Thoracic aorta (tissue), 2 donors: ENCODE measurements around the gene KIRREL3. TPM values are rescaled to one million over a fixed set of nuclear protein-coding genes. Genes with fewer than 3 reads are reported as not detected.
A peak's percentile ranks its signal among the peaks of the same experiment; 100 is the strongest.

ENCODE experiments used
- ATAC-seq: fragments of 150-250 bp; one replicate; pipeline ENCODE4 v1.8.0; 2017; ENCODE audit warnings: low read depth; ENCODE audit not compliant: insufficient number of reproducible peaks, low FRiP score
- DNase-seq: peaks from one replicate; pipeline ENCODE4 v3.0.0-alpha.2; 2020; ENCODE audit warnings: low spot score
- H3K27ac ChIP-seq, 2 donors: fragments of 200-600 bp; sonication (generic); 1 replicate in 1 of 2; 2 replicates in 1 of 2; pipeline ENCODE4 v1.5.1; 2016; ENCODE audit warnings: mild to moderate bottlenecking in 2 of 2, moderate library complexity in 2 of 2
- H3K27me3 ChIP-seq: fragments of 200-600 bp; sonication (generic); replicated peaks from 2 replicates; pipeline ENCODE4 v1.6.0; 2016; ENCODE audit warnings: mild to moderate bottlenecking; ENCODE audit not compliant: insufficient read depth
- H3K36me3 ChIP-seq: fragments of 200-600 bp; sonication (generic); one replicate; pipeline ENCODE4 v1.5.1; 2016
- H3K4me1 ChIP-seq, 2 donors: fragments of 200-600 bp; sonication (generic); 1 replicate in 1 of 2; 2 replicates in 1 of 2; pipeline versions ENCODE4 v1.5.1 to v1.6.0; 2016; ENCODE audit warnings: low read depth in 2 of 2, mild to moderate bottlenecking in 1 of 2; ENCODE audit not compliant: control insufficient read depth in 1 of 2
- H3K4me3 ChIP-seq: fragments of 200-600 bp; sonication (generic); 2 replicates; pipeline ENCODE4 v1.5.1; 2016; ENCODE audit warnings: mild to moderate bottlenecking
- H3K9me3 ChIP-seq: fragments of 200-600 bp; sonication (generic); 2 replicates; pipeline ENCODE4 v1.5.1; 2016
- total RNA-seq, 2 donors: library from RNA; depleted of rRNA; stranded (reverse); fragments of >200 nt; gene quantifications; one replicate each; pipeline versions ENCODE4 v1.1.0 to v1.2.3, GENCODE V29; 2016
- TF ChIP-seq, protein P1 (sequence below): fragments of 200-600 bp; sonication (generic); IDR thresholded peaks from one replicate; pipeline ENCODE4 v1.5.1; 2019; ENCODE audit warnings: antibody characterized with exemption

The KIRREL3 gene
- total RNA-seq, 2 donors from 2014 or later = not detected

DNA sequence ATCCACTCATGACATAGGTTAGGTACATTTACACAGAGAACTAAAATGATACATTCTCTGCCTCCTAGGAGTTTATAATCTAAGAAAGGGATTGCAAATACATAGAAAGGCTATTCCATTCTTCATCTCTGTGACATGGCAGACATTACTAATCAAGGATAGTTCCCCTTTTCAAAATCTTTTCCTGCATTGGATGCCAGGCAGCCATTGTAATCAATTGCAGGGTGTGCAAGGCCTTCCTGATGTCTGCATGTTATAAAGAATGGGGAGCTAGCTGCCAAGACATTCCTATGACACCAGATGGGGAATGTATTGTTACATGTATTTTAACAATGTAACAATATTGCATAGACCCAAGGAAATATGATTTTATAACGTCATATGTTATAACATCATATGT, 82.0 kb downstream of the KIRREL3 start:
- no peaks in the 10 kb centered on the region for H3K27me3 ChIP-seq
- no peaks in the 10 kb centered on the region for H3K36me3 ChIP-seq
- H3K9me3 ChIP-seq = no peaks in the 10 kb centered on the region
- ATAC-seq = no peak
- TF ChIP-seq, protein P1, sequence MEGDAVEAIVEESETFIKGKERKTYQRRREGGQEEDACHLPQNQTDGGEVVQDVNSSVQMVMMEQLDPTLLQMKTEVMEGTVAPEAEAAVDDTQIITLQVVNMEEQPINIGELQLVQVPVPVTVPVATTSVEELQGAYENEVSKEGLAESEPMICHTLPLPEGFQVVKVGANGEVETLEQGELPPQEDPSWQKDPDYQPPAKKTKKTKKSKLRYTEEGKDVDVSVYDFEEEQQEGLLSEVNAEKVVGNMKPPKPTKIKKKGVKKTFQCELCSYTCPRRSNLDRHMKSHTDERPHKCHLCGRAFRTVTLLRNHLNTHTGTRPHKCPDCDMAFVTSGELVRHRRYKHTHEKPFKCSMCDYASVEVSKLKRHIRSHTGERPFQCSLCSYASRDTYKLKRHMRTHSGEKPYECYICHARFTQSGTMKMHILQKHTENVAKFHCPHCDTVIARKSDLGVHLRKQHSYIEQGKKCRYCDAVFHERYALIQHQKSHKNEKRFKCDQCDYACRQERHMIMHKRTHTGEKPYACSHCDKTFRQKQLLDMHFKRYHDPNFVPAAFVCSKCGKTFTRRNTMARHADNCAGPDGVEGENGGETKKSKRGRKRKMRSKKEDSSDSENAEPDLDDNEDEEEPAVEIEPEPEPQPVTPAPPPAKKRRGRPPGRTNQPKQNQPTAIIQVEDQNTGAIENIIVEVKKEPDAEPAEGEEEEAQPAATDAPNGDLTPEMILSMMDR = no peak
- no peak overlapping the region for H3K27ac ChIP-seq
- no peak for DNase-seq
- no peak overlapping the region for H3K4me3 ChIP-seq
- no peaks in the 10 kb centered on the region for H3K4me1 ChIP-seq

DNA sequence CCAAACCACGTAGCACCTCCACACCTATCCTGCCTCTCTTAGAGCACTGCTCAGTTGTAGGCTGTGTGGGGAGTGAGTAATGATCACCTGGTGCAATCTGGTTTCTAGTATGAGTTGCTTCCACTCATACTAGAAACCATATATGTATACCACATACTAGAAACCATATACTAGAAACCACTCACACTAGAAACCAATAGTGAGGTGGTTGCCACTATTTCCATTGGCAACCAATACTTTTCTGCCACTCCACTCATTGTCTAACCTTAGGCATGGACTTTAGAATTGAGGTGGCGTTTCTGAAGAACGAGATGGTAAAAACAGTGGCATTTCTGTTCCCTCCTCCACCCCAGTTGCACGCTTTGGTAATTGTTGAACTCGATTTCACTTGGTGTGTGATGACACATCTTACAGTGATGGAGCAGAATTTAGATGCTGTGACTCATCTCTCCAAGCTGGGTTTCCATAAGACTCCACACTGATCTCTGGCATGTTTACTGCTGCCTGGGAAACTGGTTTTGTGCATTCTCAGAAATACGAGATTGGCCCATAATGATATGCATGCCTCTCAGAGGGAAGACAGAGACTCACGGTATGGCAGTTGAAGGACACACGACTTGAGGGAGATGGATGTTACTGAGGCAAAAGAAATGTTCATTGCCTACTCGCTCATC, 82.9 kb downstream of the KIRREL3 start:
- TF ChIP-seq, protein P1 = no peak
- Histone ChIP-seq H3K36me3 (no peaks in the 10 kb centered on the region), H3K4me1 (no peaks in the 10 kb centered on the region), H3K4me3 (no peak overlapping the region), H3K27ac (no peak overlapping the region), H3K9me3 (no peaks in the 10 kb centered on the region), H3K27me3 (no peaks in the 10 kb centered on the region)
- DNase-seq = no peak
- peak; percentile 52 for ATAC-seq

DNA sequence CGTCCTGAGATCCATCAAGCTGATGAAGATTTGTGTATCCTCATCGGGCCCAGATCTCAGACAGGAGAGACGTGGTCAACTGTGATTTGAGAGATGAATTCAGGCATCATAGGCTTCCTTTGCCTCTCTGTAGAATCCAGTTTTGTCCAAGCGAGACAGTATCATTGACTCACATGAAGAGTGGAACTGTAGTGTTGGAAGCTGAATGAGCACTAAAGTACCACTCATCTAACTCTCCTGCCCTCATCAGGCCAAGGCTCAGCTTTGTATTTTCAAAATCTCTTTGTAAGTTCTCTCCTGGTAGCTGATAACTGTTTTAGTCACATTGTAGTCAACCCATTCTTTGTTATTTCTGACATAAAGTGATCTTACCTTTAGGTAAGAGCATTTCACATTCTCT, 85.1 kb downstream of the KIRREL3 start:
- no peak overlapping the region for H3K27ac ChIP-seq
- DNase-seq (no peak), ATAC-seq (no peak)
- H3K27me3 ChIP-seq = no peaks in the 10 kb centered on the region
- no peaks in the 10 kb centered on the region for H3K36me3 ChIP-seq
- H3K4me1 ChIP-seq = no peaks in the 10 kb centered on the region
- no peaks in the 10 kb centered on the region for H3K9me3 ChIP-seq
- H3K4me3 ChIP-seq = no peak overlapping the region
- TF ChIP-seq, protein P1 = no peak

DNA sequence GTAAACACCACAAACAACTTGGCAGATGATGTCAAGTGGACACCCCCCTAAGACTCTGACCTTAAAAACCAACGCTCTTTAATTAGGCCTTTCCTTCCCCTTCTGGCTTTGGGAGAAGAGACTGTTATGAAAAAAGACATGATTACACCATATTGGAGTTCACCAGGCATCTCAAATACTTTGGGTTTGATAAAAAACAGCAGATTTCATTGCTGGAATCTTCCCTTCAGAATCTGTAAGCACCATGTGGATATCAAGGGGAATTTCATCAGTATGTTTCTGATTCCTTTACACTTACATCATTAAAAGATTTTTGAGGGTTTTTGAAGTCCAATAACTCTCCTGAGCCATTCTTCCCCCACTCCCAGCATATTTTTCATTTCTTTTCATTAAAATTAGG, 85.6 kb downstream of the KIRREL3 start:
- Histone ChIP-seq H3K9me3 (no peaks in the 10 kb centered on the region), H3K27ac (no peak overlapping the region), H3K4me3 (no peak overlapping the region), H3K27me3 (no peaks in the 10 kb centered on the region), H3K4me1 (no peaks in the 10 kb centered on the region), H3K36me3 (no peaks in the 10 kb centered on the region)
- DNase-seq = no peak
- TF ChIP-seq, protein P1 = no peak
- no peak for ATAC-seq

DNA sequence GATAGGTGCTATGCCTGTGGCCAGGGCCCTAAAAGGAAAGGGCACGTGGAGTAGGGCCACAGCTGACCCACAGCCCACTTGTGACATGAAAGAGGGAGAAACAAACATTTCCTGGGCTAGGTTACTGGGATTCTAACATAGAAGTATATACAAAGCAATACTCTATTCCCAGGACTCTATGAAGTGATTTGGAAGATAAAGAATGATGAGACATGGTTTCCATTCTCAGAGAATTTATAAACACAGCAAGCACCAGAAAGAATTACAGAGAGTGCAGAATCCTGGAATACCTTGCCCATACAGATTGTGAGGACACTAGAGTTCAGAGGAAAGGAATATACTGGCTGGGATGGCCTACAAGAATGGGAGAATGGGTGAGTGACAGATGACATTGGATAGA, 86.4 kb downstream of the KIRREL3 start:
- Histone ChIP-seq H3K4me1 (no peaks in the 10 kb centered on the region), H3K27ac (no peak overlapping the region), H3K9me3 (no peaks in the 10 kb centered on the region), H3K27me3 (no peaks in the 10 kb centered on the region), H3K36me3 (no peaks in the 10 kb centered on the region), H3K4me3 (no peak overlapping the region)
- TF ChIP-seq, protein P1 = no peak
- ATAC-seq (no peak), DNase-seq (no peak)
